ENCODE measurements around the gene EDN1.

The EDN1 gene

GRCh38 chr6:12271594-12271993 lies 18.6 kb upstream of the EDN1 start:
- Histone ChIP-seq H3K4me3 (ENCODE audit: low read depth in 1 of 2, low read length in 2 of 2) (no peak overlapping the region), H3K9me3 (ENCODE audit: control insufficient read depth in 1 of 2, low read length in 2 of 2) (peaks cover 9% of the 10 kb centered on the region in 2 donors), H3K27ac (ENCODE audit: low read length) (no peak overlapping the region), H3K27me3 (ENCODE audit: low read depth, low read length) (no peaks in the 10 kb centered on the region), H3K36me3 (ENCODE audit: control insufficient read depth in 1 of 2, insufficient read depth in 2 of 2, low read length in 2 of 2) (no peaks in the 10 kb centered on the region), H3K4me1 (ENCODE audit: control insufficient read depth in 1 of 2, insufficient read depth in 2 of 2, low read length in 2 of 2) (no peaks in the 10 kb centered on the region)

GRCh38 chr6:12271997-12272396 lies 18.2 kb upstream of the EDN1 start:
- Histone ChIP-seq H3K27ac (ENCODE audit: low read length) (no peak overlapping the region), H3K27me3 (ENCODE audit: low read depth, low read length) (no peaks in the 10 kb centered on the region), H3K4me3 (ENCODE audit: low read depth in 1 of 2, low read length in 2 of 2) (no peak overlapping the region), H3K36me3 (ENCODE audit: control insufficient read depth in 1 of 2, insufficient read depth in 2 of 2, low read length in 2 of 2) (no peaks in the 10 kb centered on the region), H3K9me3 (ENCODE audit: control insufficient read depth in 1 of 2, low read length in 2 of 2) (peaks cover 9% of the 10 kb centered on the region in 2 donors), H3K4me1 (ENCODE audit: control insufficient read depth in 1 of 2, insufficient read depth in 2 of 2, low read length in 2 of 2) (no peaks in the 10 kb centered on the region)

DNA sequence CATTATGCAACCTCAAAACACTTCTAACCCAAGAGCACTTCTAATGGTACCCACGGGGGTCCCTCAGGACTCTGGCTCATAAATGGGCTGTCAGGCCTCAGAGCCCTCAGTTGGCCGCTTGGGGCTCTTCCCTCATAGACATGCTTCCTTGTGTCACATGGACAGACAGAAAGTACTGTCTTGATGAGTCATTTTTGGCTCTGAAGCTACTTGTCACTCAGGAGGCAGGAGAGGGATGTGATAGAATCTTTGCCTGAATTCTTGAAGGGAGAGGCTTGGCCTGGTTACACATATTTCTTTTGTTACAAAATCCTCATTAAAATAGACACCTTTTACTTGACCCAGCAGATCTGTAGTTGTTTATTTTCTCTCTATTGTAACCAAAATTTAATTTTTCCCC lies 15.1 kb upstream of the EDN1 start:
- no peak overlapping the region for H3K27ac ChIP-seq (ENCODE audit: low read length)
- no peaks in the 10 kb centered on the region for H3K27me3 ChIP-seq (ENCODE audit: low read depth, low read length)
- peaks cover 9% of the 10 kb centered on the region in 2 donors for H3K9me3 ChIP-seq (ENCODE audit: control insufficient read depth in 1 of 2, low read length in 2 of 2)
- peaks cover 0 to 5% of the 10 kb centered on the region in 2 donors for H3K4me1 ChIP-seq (ENCODE audit: control insufficient read depth in 1 of 2, insufficient read depth in 2 of 2, low read length in 2 of 2)
- no peaks in the 10 kb centered on the region for H3K36me3 ChIP-seq (ENCODE audit: control insufficient read depth in 1 of 2, insufficient read depth in 2 of 2, low read length in 2 of 2)
- no peak overlapping the region for H3K4me3 ChIP-seq (ENCODE audit: low read depth in 1 of 2, low read length in 2 of 2)

GRCh38 chr6:12276930-12277315 lies 13.2 kb upstream of the EDN1 start:
- H3K27ac ChIP-seq (ENCODE audit: low read length), result no peak overlapping the region
- peaks cover 3% of the 10 kb centered on the region in 2 donors for H3K9me3 ChIP-seq (ENCODE audit: control insufficient read depth in 1 of 2, low read length in 2 of 2)
- H3K27me3 ChIP-seq (ENCODE audit: low read depth, low read length), result no peaks in the 10 kb centered on the region

GRCh38 chr6:12277386-12277785 lies 12.8 kb upstream of the EDN1 start:
- Histone ChIP-seq H3K27me3 (ENCODE audit: low read depth, low read length) (no peaks in the 10 kb centered on the region), H3K27ac (ENCODE audit: low read length) (no peak overlapping the region), H3K4me1 (ENCODE audit: control insufficient read depth in 1 of 2, insufficient read depth in 2 of 2, low read length in 2 of 2) (peaks cover 0 to 5% of the 10 kb centered on the region in 2 donors), H3K9me3 (ENCODE audit: control insufficient read depth in 1 of 2, low read length in 2 of 2) (no peaks in the 10 kb centered on the region), H3K36me3 (ENCODE audit: control insufficient read depth in 1 of 2, insufficient read depth in 2 of 2, low read length in 2 of 2) (no peaks in the 10 kb centered on the region), H3K4me3 (ENCODE audit: low read depth in 1 of 2, low read length in 2 of 2) (no peak overlapping the region)

More at GRCh38 chr6:12276930-12277315, 13.2 kb upstream of the EDN1 start:
- Histone ChIP-seq H3K36me3 (ENCODE audit: control insufficient read depth in 1 of 2, insufficient read depth in 2 of 2, low read length in 2 of 2) (no peaks in the 10 kb centered on the region), H3K4me3 (ENCODE audit: low read depth in 1 of 2, low read length in 2 of 2) (no peak overlapping the region), H3K4me1 (ENCODE audit: control insufficient read depth in 1 of 2, insufficient read depth in 2 of 2, low read length in 2 of 2) (peaks cover 0 to 5% of the 10 kb centered on the region in 2 donors)

DNA sequence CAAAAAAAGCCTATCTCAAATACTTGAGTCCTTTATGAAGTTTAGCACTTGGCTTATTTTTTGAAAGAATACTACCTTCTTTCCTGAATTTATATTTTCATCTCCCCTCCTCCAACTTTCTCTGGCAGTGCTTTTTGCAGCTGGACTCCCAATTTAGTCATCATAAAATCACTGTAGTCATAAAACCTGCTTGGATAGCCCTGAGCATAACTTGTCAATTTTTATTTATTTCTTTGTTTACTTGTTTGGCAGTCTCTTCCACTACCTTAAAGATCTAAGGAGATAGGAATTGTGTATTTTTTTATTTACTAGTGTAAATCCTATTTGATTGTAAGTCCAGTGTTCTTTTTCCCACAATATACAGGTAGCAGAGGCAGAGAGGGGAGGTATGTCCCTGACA lies 11.2 kb upstream of the EDN1 start:
- Histone ChIP-seq H3K9me3 (ENCODE audit: control insufficient read depth in 1 of 2, low read length in 2 of 2) (no peaks in the 10 kb centered on the region), H3K36me3 (ENCODE audit: control insufficient read depth in 1 of 2, insufficient read depth in 2 of 2, low read length in 2 of 2) (no peaks in the 10 kb centered on the region), H3K27me3 (ENCODE audit: low read depth, low read length) (no peaks in the 10 kb centered on the region), H3K27ac (ENCODE audit: low read length) (no peak overlapping the region), H3K4me3 (ENCODE audit: low read depth in 1 of 2, low read length in 2 of 2) (no peak overlapping the region), H3K4me1 (ENCODE audit: control insufficient read depth in 1 of 2, insufficient read depth in 2 of 2, low read length in 2 of 2) (peaks cover 0 to 5% of the 10 kb centered on the region in 2 donors)

- no peaks in the 10 kb centered on the region for H3K27me3 ChIP-seq (ENCODE audit: low read depth, low read length)
- H3K27ac ChIP-seq (ENCODE audit: low read length), result no peak overlapping the region
- H3K9me3 ChIP-seq (ENCODE audit: control insufficient read depth in 1 of 2, low read length in 2 of 2), result no peaks in the 10 kb centered on the region
- no peak overlapping the region for H3K4me3 ChIP-seq (ENCODE audit: low read depth in 1 of 2, low read length in 2 of 2)
- H3K36me3 ChIP-seq (ENCODE audit: control insufficient read depth in 1 of 2, insufficient read depth in 2 of 2, low read length in 2 of 2), result no peaks in the 10 kb centered on the region
- H3K4me1 ChIP-seq (ENCODE audit: control insufficient read depth in 1 of 2, insufficient read depth in 2 of 2, low read length in 2 of 2), result peaks cover 0 to 5% of the 10 kb centered on the region in 2 donors
These were observed 10.7 kb upstream of the EDN1 start for GRCh38 chr6:12279322-12280091.

GRCh38 chr6:12280458-12280857 lies 9.7 kb upstream of the EDN1 start:
- Histone ChIP-seq H3K4me3 (ENCODE audit: low read depth in 1 of 2, low read length in 2 of 2) (no peak overlapping the region), H3K36me3 (ENCODE audit: control insufficient read depth in 1 of 2, insufficient read depth in 2 of 2, low read length in 2 of 2) (no peaks in the 10 kb centered on the region), H3K27me3 (ENCODE audit: low read depth, low read length) (no peaks in the 10 kb centered on the region), H3K4me1 (ENCODE audit: control insufficient read depth in 1 of 2, insufficient read depth in 2 of 2, low read length in 2 of 2) (peaks cover 0 to 5% of the 10 kb centered on the region in 2 donors), H3K27ac (ENCODE audit: low read length) (no peak overlapping the region), H3K9me3 (ENCODE audit: control insufficient read depth in 1 of 2, low read length in 2 of 2) (no peaks in the 10 kb centered on the region)

DNA sequence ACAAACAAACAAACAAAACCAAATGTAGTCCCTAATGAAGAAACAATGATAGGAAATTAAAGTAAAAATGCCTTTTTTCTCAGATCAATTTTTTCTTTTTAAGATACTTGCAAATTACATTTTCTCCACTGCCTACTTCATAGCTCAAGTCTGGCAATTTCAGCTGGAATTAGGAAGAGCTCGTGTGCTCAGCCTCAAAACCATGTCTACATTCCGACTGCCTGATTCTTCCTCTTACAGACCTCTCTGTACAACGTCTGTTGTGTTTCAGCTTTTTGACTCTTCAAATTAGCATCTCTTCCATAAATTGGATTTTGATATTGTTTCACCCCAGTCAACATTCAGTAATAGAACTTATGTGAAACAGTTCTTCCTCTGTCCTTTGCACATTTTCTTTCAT lies 9.3 kb upstream of the EDN1 start:
- H3K27ac ChIP-seq (ENCODE audit: low read length), result no peak overlapping the region
- H3K9me3 ChIP-seq (ENCODE audit: control insufficient read depth in 1 of 2, low read length in 2 of 2), result no peaks in the 10 kb centered on the region
- no peaks in the 10 kb centered on the region for H3K27me3 ChIP-seq (ENCODE audit: low read depth, low read length)

GRCh38 chr6:12283904-12284303 lies 6.3 kb upstream of the EDN1 start:
- H3K36me3 ChIP-seq (ENCODE audit: control insufficient read depth in 1 of 2, insufficient read depth in 2 of 2, low read length in 2 of 2), result no peaks in the 10 kb centered on the region
- no peak overlapping the region for H3K27ac ChIP-seq (ENCODE audit: low read length)
- H3K4me1 ChIP-seq (ENCODE audit: control insufficient read depth in 1 of 2, insufficient read depth in 2 of 2, low read length in 2 of 2), result peaks cover 0 to 5% of the 10 kb centered on the region in 2 donors
- H3K9me3 ChIP-seq (ENCODE audit: control insufficient read depth in 1 of 2, low read length in 2 of 2), result no peaks in the 10 kb centered on the region
- H3K4me3 ChIP-seq (ENCODE audit: low read depth in 1 of 2, low read length in 2 of 2), result no peak overlapping the region
- H3K27me3 ChIP-seq (ENCODE audit: low read depth, low read length), result no peaks in the 10 kb centered on the region

More for the DNA sequence above, 9.3 kb upstream of the EDN1 start:
- H3K4me1 ChIP-seq (ENCODE audit: control insufficient read depth in 1 of 2, insufficient read depth in 2 of 2, low read length in 2 of 2), result peaks cover 0 to 5% of the 10 kb centered on the region in 2 donors
- no peaks in the 10 kb centered on the region for H3K36me3 ChIP-seq (ENCODE audit: control insufficient read depth in 1 of 2, insufficient read depth in 2 of 2, low read length in 2 of 2)
- H3K4me3 ChIP-seq (ENCODE audit: low read depth in 1 of 2, low read length in 2 of 2), result no peak overlapping the region

GRCh38 chr6:12286373-12287110 lies 3.6 kb upstream of the EDN1 start:
- H3K27me3 ChIP-seq (ENCODE audit: low read depth, low read length), result no peaks in the 10 kb centered on the region
- no peak overlapping the region for H3K4me3 ChIP-seq (ENCODE audit: low read depth in 1 of 2, low read length in 2 of 2)
- H3K27ac ChIP-seq (ENCODE audit: low read length), result no peak overlapping the region
- no peaks in the 10 kb centered on the region for H3K9me3 ChIP-seq (ENCODE audit: control insufficient read depth in 1 of 2, low read length in 2 of 2)
- peaks cover 0 to 6% of the 10 kb centered on the region in 2 donors for H3K4me1 ChIP-seq (ENCODE audit: control insufficient read depth in 1 of 2, insufficient read depth in 2 of 2, low read length in 2 of 2)
- H3K36me3 ChIP-seq (ENCODE audit: control insufficient read depth in 1 of 2, insufficient read depth in 2 of 2, low read length in 2 of 2), result no peaks in the 10 kb centered on the region
